K562 (cell line): ENCODE results near the gene ILK. TPM values are rescaled to one million over a fixed set of nuclear protein-coding genes. Genes with fewer than 3 reads are reported as not detected.
A peak's percentile ranks its signal among the peaks of the same experiment; 100 is the strongest.

Experiments
- BACH1 ChIP-seq: fragments of 200-800 bp; sonication (Bioruptor generic); IDR thresholded peaks from 2 replicates; pipeline ENCODE4 v1.6.1; 2016; ENCODE audit warnings: missing genetic modification characterization, missing compliant biosample characterization
- ELF2 ChIP-seq: fragments of 250-450 bp; sonication (Bioruptor Pico); IDR thresholded peaks from 2 replicates; pipeline ENCODE4 v1.5.0; 2021; ENCODE audit warnings: mild to moderate bottlenecking
- EP400 ChIP-seq: fragments of 450-650 bp; IDR thresholded peaks from 2 replicates; pipeline ENCODE4 v1.6.1; 2017; ENCODE audit warnings: antibody characterized with exemption, mild to moderate bottlenecking, moderate library complexity
- FOXM1 ChIP-seq, 2 experiments: fragments of 450-650 bp in 1 of 2; sonication (generic) in 1 of 2; formaldehyde crosslinking in 1 of 2; IDR thresholded peaks; 2 replicates each; pipeline versions ENCODE4 v1.6.1 to v1.9.0; 2017 to 2022; ENCODE audit warnings: low read depth in 2 of 2, mild to moderate bottlenecking in 2 of 2, missing genetic modification reagents in 1 of 2, moderate library complexity in 1 of 2
- HOXB6 ChIP-seq: fragments of 250-450 bp; sonication (Bioruptor Pico); IDR thresholded peaks from 2 replicates; pipeline ENCODE4 v1.5.1; 2022; ENCODE audit warnings: mild to moderate bottlenecking, borderline replicate concordance
- NFE2 ChIP-seq: IDR thresholded peaks from 2 replicates; pipeline ENCODE4 v1.6.1; 2014; ENCODE audit warnings: antibody characterized with exemption, low read depth
- SMARCA4 ChIP-seq: fragments of 450-650 bp; IDR thresholded peaks from 2 replicates; pipeline ENCODE4 v1.6.1; 2016
- SMARCC2 ChIP-seq: fragments of 450-650 bp; IDR thresholded peaks from 2 replicates; pipeline ENCODE4 v1.6.1; 2017; ENCODE audit warnings: antibody characterized with exemption, moderate library complexity, mild to moderate bottlenecking, low read depth
- SOX6 ChIP-seq: fragments of 450-650 bp; IDR thresholded peaks from 2 replicates; pipeline ENCODE4 v1.6.1; 2014; ENCODE audit warnings: mild to moderate bottlenecking
- TAF9B ChIP-seq: fragments of 450-650 bp; IDR thresholded peaks from 2 replicates; pipeline ENCODE4 v1.6.1; 2018; ENCODE audit warnings: mild to moderate bottlenecking; ENCODE audit not compliant: partially characterized antibody
- ZFP1 ChIP-seq: fragments of 450-650 bp; formaldehyde crosslinking; IDR thresholded peaks from 2 replicates; pipeline ENCODE4 v1.4.0; 2020; ENCODE audit warnings: mild to moderate bottlenecking, mixed read lengths
- polyA plus RNA-seq, 8 experiments: library from polyadenylated mRNA; depleted of rRNA in 4 of 8; stranded (reverse) in 5 of 8; unstranded in 3 of 8; fragments of >200 nt; fragmentation: Nextera tagmentation in 2 of 8; fragmentation: Illumina TruSeq in 1 of 8; extraction: Ambion mirVana in 2 of 8; extraction: Trizol in 1 of 8; gene quantifications; 2 replicates each; pipeline versions ENCODE4 v1.2.1 to v1.2.3, GENCODE V29; 2011 to 2014; ENCODE audit warnings: inconsistent platforms in 1 of 8, missing spikeins in 1 of 8
- total RNA-seq, 7 experiments: library from RNA; depleted of rRNA in 6 of 7; stranded (reverse); fragments of >200 nt in 6 of 7; fragmentation: Illumina TruSeq in 2 of 7; extraction: Trizol in 2 of 7; gene quantifications; 2 replicates each; pipeline versions ENCODE4 v1.2.1 to v1.2.3, GENCODE V29; 2011 to 2021; ENCODE audit warnings: low replicate concordance in 1 of 7
- TF ChIP-seq, protein P1 (sequence below), 2 experiments: fragments of 450-650 bp; IDR thresholded peaks; 2 replicates each; pipeline ENCODE4 v1.6.1; 2018; ENCODE audit warnings: mild to moderate bottlenecking in 2 of 2, low read depth in 1 of 2; ENCODE audit not compliant: partially characterized antibody in 2 of 2
- TF ChIP-seq, protein P2 (sequence below): fragments of 250-450 bp; sonication (Bioruptor Pico); IDR thresholded peaks from 2 replicates; pipeline ENCODE4 v1.4.0; 2020; ENCODE audit warnings: mild to moderate bottlenecking, moderate library complexity
- TF ChIP-seq, protein P3 (sequence below): fragments of 200-800 bp; sonication (Bioruptor generic); IDR thresholded peaks from 2 replicates; pipeline ENCODE4 v1.6.1; 2017; ENCODE audit warnings: missing genetic modification characterization, missing compliant biosample characterization
- TF ChIP-seq, protein P4 (sequence below): fragments of 450-650 bp; IDR thresholded peaks from 2 replicates; pipeline ENCODE4 v1.6.1; 2017; ENCODE audit warnings: antibody characterized with exemption, mild to moderate bottlenecking

ILK gene
- total and polyA plus RNA-seq, 9 of the 15 experiments (the other 6 are each of a cell fraction or from before 2014, with no cell fraction given), result 43.3 to 95.9 (median 58.9) TPM

DNA sequence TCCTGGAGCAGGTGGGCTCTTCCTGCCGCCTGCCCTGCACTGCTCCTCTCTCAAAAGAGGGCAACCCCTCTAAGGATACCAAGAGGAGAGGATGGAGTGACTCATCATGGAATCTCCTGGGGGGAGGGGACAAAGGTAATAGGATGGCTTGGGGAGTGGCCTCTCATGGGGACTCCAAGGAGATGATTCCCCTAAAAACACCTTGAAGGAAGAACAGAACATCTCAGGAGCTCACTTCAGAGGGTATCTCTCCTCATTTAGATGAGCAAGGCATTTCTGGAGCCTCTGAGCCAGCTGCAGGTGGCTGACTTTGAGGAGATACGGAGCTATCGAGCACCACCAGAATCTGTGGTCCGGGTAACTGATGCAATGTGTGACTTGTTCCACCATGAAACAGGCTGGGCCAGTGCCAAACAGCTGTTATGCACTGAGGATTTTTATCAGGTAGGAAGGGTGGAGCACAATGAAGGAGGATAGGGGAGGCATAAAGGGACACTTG, 40.4 kb upstream of the ILK start (continued):
- TF ChIP-seq, protein P1, sequence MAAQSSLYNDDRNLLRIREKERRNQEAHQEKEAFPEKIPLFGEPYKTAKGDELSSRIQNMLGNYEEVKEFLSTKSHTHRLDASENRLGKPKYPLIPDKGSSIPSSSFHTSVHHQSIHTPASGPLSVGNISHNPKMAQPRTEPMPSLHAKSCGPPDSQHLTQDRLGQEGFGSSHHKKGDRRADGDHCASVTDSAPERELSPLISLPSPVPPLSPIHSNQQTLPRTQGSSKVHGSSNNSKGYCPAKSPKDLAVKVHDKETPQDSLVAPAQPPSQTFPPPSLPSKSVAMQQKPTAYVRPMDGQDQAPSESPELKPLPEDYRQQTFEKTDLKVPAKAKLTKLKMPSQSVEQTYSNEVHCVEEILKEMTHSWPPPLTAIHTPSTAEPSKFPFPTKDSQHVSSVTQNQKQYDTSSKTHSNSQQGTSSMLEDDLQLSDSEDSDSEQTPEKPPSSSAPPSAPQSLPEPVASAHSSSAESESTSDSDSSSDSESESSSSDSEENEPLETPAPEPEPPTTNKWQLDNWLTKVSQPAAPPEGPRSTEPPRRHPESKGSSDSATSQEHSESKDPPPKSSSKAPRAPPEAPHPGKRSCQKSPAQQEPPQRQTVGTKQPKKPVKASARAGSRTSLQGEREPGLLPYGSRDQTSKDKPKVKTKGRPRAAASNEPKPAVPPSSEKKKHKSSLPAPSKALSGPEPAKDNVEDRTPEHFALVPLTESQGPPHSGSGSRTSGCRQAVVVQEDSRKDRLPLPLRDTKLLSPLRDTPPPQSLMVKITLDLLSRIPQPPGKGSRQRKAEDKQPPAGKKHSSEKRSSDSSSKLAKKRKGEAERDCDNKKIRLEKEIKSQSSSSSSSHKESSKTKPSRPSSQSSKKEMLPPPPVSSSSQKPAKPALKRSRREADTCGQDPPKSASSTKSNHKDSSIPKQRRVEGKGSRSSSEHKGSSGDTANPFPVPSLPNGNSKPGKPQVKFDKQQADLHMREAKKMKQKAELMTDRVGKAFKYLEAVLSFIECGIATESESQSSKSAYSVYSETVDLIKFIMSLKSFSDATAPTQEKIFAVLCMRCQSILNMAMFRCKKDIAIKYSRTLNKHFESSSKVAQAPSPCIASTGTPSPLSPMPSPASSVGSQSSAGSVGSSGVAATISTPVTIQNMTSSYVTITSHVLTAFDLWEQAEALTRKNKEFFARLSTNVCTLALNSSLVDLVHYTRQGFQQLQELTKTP (IDR thresholded peaks at IDR 0.05; ENCODE audit: low read depth in 1 of 2, partially characterized antibody in 2 of 2), result peak in 1 of 2 experiments; percentile 72
- TF ChIP-seq, protein P2, sequence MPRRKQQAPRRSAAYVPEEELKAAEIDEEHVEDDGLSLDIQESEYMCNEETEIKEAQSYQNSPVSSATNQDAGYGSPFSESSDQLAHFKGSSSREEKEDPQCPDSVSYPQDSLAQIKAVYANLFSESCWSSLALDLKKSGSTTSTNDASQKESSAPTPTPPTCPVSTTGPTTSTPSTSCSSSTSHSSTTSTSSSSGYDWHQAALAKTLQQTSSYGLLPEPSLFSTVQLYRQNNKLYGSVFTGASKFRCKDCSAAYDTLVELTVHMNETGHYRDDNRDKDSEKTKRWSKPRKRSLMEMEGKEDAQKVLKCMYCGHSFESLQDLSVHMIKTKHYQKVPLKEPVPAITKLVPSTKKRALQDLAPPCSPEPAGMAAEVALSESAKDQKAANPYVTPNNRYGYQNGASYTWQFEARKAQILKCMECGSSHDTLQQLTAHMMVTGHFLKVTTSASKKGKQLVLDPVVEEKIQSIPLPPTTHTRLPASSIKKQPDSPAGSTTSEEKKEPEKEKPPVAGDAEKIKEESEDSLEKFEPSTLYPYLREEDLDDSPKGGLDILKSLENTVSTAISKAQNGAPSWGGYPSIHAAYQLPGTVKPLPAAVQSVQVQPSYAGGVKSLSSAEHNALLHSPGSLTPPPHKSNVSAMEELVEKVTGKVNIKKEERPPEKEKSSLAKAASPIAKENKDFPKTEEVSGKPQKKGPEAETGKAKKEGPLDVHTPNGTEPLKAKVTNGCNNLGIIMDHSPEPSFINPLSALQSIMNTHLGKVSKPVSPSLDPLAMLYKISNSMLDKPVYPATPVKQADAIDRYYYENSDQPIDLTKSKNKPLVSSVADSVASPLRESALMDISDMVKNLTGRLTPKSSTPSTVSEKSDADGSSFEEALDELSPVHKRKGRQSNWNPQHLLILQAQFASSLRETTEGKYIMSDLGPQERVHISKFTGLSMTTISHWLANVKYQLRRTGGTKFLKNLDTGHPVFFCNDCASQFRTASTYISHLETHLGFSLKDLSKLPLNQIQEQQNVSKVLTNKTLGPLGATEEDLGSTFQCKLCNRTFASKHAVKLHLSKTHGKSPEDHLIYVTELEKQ (CRISPR knock-in tag), result no peak
- TF ChIP-seq FOXM1 (IDR thresholded peaks at IDR 0.05; ENCODE audit: low read depth) (peak; percentile 79), FOXM1 (CRISPR knock-in tag; IDR thresholded peaks at IDR 0.05; ENCODE audit: low read depth) (no peak), HOXB6 (CRISPR knock-in tag) (no peak), SMARCA4 (peak; percentile 91), EP400 (peak; percentile 60), ZFP1 (no peak), ELF2 (CRISPR knock-in tag) (no peak), SOX6 (peak; percentile 90), NFE2 (peak; percentile 43), SMARCC2 (0 out of 2 replicates have a peak, but pooled peaks have one; percentile 34), TAF9B (peak; percentile 84), BACH1 (tag) (peak; percentile 69)
- TF ChIP-seq, protein P3, sequence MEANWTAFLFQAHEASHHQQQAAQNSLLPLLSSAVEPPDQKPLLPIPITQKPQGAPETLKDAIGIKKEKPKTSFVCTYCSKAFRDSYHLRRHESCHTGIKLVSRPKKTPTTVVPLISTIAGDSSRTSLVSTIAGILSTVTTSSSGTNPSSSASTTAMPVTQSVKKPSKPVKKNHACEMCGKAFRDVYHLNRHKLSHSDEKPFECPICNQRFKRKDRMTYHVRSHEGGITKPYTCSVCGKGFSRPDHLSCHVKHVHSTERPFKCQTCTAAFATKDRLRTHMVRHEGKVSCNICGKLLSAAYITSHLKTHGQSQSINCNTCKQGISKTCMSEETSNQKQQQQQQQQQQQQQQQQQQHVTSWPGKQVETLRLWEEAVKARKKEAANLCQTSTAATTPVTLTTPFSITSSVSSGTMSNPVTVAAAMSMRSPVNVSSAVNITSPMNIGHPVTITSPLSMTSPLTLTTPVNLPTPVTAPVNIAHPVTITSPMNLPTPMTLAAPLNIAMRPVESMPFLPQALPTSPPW (CRISPR knock-in tag), result 0 out of 2 replicates have a peak, but pooled peaks have one; percentile 28
- TF ChIP-seq, protein P4, sequence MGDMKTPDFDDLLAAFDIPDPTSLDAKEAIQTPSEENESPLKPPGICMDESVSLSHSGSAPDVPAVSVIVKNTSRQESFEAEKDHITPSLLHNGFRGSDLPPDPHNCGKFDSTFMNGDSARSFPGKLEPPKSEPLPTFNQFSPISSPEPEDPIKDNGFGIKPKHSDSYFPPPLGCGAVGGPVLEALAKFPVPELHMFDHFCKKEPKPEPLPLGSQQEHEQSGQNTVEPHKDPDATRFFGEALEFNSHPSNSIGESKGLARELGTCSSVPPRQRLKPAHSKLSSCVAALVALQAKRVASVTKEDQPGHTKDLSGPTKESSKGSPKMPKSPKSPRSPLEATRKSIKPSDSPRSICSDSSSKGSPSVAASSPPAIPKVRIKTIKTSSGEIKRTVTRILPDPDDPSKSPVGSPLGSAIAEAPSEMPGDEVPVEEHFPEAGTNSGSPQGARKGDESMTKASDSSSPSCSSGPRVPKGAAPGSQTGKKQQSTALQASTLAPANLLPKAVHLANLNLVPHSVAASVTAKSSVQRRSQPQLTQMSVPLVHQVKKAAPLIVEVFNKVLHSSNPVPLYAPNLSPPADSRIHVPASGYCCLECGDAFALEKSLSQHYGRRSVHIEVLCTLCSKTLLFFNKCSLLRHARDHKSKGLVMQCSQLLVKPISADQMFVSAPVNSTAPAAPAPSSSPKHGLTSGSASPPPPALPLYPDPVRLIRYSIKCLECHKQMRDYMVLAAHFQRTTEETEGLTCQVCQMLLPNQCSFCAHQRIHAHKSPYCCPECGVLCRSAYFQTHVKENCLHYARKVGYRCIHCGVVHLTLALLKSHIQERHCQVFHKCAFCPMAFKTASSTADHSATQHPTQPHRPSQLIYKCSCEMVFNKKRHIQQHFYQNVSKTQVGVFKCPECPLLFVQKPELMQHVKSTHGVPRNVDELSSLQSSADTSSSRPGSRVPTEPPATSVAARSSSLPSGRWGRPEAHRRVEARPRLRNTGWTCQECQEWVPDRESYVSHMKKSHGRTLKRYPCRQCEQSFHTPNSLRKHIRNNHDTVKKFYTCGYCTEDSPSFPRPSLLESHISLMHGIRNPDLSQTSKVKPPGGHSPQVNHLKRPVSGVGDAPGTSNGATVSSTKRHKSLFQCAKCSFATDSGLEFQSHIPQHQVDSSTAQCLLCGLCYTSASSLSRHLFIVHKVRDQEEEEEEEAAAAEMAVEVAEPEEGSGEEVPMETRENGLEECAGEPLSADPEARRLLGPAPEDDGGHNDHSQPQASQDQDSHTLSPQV, result peak; percentile 51
